Activated CD4-positive, alpha-beta T cell treated with anti-CD3 and anti-CD28 coated beads, Interleukin-2, amount 50 U/mL, for 4 hours (primary cell): ENCODE results near the gene B4GALT1.

Experiments
- DNase-seq, 2 experiments: peaks; one replicate each; pipeline ENCODE4 v3.0.0-alpha.2; 2020

Gene B4GALT1, protein sequence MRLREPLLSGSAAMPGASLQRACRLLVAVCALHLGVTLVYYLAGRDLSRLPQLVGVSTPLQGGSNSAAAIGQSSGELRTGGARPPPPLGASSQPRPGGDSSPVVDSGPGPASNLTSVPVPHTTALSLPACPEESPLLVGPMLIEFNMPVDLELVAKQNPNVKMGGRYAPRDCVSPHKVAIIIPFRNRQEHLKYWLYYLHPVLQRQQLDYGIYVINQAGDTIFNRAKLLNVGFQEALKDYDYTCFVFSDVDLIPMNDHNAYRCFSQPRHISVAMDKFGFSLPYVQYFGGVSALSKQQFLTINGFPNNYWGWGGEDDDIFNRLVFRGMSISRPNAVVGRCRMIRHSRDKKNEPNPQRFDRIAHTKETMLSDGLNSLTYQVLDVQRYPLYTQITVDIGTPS

DNA sequence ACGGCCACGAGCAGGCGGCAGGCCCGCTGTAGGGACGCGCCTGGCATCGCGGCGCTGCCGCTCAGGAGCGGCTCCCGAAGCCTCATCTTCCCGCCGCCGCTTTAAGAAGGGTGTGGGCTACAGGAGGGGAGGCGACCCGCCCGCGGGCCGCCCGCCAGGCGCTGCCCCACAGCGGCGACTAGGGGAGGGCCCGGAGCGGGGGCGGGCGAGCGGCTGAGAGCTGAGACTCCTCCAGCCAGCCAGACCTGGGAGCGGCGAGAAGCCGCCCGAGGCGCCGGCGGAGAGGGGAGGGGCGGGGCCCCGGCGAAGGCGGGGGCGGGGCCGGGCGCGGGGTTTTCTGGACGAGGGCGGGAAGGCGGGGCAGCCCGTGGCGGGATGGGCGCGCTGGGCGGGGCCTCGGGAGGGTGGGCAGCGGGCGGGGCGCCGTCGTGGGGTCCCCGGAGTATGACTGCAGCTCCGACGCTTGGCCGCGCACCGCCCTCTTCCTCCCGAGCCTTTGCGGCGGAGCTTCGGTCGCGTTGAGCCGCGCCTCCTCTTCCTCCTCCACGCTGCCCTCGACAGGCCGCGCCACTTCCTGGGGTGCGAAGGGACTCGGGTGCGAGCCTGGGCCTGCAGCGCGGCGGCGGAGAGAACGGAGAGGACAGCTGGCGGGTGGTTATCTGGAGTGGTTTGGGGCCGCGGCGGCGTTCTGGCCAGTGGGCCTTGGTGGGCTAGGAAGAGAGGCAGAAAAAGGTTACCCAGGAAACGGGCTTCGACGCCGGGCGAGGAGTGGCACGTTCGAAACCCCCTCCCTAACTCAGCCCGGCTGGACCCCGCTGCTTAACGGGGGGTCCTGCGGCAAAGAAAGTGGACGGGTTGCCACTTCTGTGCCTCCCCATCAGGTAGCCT is at the start of gene B4GALT1:
B4GALT1 (minus strand) TSS at position 253 of the 888 bp plus-strand sequence; CDS start at position 86, 167 bp downstream.
- DNase-seq = peak; percentile 95

DNA sequence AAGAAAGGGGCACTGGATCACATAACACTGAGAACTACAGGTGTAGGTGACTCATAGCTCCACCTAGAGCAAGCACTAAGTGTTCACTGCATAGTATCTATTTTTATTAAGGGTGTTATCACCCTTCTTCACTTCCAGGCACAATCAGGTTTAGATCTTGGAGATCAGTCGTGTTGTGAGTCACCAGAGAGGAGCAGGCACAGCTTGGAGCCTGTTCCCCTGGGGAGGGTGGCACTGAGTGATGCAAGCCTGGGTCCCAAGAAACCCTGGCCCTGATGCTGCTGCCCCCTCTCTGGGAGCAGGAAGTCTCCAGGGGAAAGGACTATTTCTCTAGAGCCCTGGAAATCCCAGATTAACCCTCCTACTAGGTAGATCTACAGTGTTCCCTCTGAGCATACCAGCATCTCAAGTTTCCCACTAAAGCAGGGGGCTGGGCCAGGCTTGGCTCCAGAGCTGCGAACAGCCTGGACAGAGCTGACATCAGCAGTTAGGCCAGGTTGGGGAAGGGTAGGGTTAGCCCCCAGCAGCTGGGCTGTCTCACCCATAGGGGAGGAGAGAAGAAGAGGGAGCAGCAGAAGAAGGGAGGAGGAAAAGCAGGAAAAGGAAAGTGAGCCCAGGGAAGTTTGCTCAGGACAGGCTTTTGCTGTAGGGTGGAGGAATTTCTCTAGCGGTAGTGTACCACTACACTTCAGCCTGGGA is 44.7 kb upstream of the B4GALT1 start:
- no peak for DNase-seq

DNA sequence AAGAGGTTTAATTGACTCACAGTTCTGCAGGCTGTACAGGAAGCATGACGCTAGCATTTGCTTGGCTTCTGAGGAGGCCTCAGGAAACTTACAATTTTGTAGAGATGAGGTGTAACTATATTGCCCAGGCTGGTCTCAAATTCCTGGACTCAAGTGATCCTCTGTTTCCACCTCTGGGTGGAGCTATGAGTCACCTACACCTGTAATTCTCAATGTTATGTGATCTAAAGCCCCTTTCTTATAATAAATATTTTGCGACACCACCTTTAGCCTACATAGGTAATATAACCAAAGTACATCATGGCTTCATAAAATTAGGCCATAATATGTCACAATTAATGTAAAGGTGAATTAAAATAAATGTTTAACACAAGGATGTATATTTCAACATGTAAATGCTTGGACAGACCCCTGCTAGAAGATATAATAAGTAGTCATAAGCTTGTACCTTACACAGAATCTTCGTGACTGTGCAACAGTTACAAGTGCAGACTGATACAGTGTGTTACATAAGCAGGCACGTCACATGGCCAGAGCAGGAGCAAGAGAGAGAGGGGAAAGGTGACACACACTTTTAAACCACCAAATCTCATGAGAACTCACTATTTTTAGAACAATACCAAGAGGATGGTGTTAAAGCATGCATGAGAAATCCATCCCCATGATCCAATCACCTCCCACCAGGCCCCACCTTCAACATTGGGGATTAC is 43.0 kb upstream of the B4GALT1 start:
- no peak for DNase-seq

DNA sequence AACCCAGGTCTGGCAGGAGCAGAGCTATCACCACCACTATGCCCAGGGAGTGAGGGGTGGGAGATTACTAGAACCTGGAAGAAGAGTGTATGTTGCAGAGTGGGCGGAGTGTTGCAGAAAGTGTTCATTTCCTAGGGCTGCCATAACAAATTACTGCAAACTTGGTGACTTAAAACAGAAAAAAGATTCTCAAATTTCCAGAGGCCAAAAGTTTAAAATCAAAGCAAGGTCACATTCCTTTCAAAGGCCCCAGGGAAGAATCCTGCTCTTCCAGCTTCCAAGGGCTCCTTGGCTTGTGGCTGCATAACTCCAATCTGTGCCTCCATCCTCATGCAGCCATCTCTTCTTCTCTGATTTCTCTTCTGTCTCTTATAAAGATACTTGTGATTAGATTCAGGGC is 42.3 kb upstream of the B4GALT1 start:
- no peak for DNase-seq

DNA sequence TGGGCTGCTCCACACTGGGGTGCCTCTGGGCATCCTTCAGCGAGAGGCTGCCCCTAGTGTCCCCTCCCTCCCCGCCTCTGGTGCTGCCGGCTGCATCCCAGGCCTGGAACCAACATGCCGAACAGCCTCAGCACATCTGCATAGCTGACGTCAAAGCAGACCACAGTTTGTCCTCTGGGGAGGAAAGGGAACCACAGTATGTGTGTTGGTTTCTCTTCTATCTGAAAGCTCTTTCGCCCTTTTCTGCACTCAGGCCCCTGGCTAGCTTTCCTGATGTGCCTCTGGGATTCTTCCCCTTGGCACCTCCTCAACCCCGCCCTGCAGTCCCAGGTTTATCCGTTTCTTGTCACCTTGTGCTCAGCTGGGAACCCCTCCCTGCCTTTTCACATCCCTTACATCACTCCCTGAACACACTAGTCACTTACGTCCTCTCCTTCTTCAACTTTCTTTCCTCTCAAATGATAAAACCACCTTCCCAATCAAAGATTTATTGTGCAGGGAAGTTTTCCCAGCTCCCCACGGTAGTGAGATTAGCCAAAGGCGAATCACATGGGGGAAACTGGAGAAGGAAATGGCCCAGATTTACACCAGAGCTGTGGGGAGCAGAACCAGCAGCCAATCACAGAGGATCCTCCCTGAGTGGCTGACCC is 35.5 kb upstream of the B4GALT1 start:
- no peak for DNase-seq

DNA sequence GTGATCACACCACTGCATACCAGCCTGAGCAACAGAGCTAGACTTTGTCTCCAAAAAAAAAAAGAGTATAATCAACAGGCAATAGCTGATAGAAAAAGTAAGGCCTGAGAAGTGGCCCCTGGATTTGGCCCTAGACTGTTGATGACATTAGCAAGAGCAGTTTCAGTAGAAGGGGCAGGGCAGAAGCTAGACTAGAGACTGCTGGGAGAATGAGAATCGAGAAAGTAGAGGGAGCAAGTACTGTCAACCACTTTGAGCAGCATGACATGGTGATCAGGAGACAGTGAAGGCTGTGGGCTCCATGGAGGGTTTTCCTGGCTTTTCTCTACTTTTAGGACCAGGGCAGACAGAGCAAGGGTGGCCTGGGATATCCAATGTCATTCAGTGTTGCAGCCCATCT is 34.9 kb upstream of the B4GALT1 start:
- DNase-seq = no peak

DNA sequence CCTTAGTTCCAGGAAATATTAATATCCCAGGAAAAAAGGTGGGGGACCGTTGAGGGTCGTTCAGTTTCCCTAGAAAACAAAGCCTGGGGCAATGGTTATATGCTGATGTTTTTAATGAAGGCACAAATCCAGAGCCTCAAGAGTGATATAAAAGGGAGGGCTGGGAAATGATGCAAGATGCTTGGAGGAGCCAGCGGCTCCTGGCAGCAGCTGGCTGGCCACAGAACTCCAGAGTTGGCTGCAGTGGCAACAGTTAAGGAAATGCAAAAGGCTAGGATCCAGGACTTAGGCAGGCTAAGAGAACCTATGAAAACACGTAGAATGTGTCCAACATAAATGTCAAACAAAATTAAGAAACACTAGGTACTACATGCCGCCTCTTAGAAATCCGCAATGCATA is 31.0 kb upstream of the B4GALT1 start:
- DNase-seq = no peak

DNA sequence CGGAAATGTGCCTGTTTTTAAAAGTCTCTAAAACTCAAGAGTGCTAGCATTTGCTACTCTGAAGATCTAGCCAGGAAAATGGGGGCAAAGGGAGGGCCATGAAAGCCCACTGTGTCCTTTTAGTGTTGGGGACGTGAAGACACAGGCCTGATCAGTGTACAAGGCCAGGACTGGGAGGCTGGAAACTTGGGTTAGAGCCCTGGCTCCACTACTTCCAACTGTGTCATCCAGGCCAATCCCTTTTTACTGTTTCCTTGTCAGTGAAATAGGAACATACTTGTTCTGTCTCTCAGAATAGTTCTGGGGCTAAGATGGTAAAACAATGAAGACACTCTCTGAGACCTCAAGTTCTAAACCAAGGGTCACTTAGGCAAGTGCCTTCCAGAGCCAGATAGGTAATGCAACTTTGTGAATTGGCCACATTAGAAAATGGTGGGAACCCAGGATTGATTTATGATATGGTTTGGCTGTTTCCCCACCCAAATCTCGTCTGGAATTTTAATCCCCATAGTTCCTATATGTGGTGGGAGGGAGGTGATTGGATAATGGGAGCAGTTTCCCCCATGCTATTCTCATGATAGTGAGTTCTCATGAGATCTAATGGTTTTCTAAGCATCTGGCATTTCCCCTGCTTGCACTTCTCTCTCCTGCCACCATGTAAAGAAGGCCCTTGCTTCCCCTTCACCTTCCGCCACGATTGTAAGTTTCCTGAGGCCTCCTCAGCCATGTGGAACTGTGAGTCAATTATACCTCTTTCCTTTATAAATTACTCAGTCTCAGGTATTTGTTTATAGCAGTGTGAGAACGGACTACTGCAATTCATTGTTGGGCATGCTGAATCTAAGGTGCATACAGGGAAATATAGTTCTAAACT is 30.4 kb upstream of the B4GALT1 start:
- no peak for DNase-seq

DNA sequence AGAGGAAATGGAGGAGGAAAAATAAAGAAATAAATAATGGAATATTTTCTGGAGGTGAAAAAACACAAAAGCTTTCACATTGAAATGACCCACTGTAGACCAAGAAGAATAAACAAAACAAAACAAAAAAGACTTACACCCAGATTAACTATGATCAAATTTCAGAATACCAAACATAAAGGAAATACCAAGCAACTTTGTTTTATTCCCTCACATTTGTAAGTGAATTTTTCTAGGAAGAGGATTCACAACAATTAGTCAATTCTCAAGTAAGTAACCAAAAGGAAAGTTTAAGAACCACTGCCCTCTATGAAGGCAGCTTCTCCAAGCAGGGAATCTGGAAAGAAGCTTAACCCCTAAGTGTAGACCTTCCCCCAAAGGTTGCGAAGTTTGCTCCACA is 29.6 kb upstream of the B4GALT1 start:
- no peak for DNase-seq

DNA sequence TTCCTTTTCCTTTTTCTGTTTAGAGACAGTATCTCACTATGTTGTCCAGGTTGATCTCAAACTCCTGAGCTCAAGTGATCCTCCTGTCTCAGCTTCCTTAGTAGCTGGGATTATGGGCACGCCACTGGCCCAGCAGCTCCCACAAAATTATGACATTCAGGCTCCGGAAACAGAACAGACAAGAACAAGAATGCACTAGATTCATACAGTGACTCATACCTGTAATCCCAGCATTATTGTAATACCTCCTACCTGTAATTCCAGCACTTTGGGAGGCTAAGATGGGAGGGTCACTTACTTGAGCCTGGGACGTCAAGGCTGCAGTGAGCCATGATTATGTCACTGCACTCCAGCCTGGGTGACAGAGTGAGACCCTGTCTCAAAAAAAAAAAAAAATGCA is 26.7 kb upstream of the B4GALT1 start:
- DNase-seq = no peak

DNA sequence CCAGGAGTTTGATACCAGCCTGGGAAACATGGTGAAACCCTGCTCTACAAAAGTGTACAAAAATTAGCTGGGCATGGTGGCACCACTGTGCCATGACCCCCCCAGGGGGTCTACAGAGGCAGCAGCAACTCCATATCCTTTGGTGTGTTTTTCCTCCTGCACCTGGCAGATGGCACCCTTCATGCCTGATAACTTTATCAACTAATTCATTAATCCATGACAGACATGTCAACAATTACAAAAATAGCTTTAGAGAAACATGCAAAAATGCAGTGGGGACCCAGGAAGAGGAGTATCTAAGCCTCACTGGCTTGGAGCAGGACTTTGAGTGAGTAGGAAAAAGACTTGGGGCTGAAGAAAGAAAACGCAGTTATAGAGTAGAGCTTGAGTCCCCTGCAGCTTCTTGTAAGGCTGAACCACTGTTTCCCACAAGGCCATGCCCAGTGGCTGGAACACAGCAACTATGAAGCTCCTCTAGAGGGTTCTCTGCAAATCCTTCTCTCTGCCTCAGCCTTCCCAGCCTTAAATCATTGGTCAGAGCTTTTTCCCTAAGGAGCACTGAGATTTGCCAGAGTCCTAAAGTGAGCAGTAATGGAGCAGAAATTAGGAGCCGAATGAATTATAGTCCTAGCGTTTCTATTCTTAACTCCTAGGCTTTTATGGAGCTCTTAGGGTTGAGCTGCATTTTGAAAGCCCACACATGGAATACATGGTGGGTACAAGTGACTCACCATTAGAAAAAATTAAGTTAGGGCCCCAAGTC is 25.5 kb upstream of the B4GALT1 start:
- no peak for DNase-seq

DNA sequence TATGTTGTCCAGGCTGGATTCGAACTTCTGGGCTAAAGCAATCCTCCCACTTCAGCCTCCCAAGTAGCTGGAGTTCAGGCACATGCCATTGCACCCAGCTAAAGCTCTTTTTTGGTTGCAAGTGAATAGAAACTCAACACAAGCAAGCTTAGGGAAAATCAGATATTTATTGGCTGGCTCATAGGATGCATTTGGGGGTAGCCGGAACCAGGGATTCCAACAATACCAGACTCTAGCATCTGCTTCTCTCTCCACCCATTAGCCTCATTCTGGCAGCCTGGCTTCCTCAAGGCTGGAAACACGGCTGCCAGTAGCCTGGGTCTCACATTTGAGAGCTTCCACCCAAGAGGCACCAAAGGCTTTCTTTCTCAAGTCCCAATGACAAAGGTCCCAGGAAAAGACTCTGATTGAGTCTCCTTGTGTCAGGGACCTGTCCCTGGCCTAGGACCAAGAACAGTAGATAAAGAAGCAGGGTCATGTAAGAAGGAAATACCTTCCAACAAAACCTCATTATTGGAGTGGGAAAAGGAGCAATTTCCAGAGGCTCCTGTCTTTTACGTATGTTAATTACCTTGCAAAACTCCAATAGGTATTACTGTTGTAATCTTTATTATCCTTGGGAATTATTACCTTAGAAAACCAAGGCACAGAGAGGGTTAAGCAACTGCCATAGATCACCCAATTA is 23.0 kb upstream of the B4GALT1 start:
- DNase-seq = no peak

DNA sequence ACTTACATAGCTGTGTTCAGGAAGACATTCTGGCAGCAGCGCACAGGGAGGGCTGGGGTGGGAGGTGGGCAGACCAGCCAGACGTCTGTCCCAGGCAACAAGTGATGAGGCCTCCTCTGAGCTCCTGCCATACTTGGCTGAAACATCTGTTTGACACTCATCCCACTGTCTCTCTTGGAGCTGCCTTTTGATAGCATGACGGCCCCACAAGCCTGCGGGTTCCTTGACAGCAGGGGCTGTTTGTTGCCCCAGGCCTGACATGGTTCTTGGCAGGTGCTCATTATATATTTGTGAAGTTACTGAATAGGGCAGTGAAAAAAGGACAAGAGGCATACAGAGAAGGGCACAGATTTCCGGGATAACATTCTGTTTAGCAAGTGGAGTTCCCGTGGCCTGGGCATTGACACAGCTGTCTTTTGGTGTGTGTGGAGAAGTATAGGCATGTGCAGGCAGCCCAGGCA is 22.2 kb upstream of the B4GALT1 start:
- DNase-seq = no peak

DNA sequence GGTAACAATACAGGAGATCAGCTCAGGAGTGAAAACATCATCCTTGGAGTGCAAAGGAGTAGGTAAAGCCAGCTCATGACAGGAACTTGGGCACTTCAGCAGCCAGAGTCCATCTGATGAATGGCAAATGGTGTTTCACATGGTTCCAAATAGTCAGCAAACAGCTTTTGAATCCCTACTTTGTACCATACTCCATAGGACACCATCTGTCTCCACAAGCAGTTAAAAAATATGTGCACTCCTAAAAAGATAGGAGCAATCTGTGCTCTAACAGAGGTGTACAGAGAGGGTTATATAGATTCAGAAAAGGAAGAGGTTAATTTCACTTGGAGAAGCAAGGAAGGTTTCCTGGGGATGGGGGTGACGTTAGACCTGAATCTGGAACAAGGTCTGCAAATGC is 21.6 kb upstream of the B4GALT1 start:
- no peak for DNase-seq

DNA sequence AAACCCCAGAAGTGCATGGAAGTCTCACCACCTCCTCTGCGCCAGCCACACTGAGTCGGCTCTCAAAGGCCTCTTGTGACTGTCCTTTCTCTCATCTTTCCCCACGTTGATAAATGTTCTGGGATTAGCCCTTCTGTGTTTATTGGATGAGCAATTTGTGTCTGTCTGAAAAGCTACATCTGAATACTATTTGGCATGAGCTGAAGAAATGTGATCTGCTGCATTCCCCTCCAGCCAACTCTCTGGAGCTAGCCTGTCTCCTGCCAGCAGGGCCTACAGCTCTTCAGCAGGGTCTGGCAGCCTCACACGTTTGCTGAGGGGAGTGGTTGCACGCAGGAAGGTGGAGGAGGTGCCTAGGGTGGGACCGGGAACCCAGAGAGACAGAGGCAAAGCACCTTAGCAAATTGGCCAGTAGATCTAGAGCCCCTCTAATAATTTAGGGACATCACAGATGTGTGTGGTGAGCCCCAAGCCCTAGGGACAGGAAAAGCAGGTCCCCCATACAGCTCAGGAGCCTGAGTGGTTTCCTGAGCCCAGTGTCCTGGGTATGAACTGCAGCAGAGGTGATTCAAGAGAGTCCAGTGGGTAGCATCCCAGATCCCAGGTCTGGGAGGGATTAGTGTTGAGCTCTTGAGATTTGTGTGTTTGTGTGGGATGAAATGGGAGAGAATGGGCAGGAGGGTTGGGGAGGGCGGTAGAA is 20.5 kb upstream of the B4GALT1 start:
- no peak for DNase-seq

DNA sequence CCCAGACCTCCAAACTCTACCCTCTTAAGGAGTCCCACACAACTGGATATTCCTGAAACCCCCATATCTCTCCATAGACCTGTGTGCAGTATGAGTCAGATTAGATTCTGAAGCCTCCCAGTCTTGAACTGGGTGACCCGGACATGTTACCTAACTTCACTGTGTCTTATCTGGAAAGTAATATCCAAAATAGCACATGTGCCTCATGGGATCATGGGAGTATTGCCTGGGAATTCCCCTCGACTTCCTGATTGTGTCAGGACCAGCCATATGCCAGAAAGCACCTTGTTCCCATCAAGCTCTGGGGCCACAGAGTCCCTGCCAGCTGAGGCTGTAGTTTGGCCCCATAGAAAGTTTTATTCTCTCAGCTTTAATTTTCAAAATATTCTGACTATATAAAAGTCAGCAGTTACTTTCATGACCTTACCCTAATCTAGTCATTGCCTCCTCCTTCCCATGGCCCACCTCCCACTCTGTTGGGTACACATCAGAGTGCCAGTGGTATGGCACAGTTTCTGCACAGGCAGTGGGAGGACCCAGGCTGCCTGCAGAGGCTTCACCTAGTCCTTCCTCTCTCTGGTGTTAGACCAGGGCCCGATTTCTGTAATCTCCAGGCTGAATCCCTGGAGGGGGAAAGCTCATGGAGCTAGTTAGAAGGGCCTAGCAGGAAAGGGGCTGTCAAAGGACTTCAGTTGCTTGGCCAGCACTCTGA is 19.5 kb upstream of the B4GALT1 start:
- DNase-seq = no peak

DNA sequence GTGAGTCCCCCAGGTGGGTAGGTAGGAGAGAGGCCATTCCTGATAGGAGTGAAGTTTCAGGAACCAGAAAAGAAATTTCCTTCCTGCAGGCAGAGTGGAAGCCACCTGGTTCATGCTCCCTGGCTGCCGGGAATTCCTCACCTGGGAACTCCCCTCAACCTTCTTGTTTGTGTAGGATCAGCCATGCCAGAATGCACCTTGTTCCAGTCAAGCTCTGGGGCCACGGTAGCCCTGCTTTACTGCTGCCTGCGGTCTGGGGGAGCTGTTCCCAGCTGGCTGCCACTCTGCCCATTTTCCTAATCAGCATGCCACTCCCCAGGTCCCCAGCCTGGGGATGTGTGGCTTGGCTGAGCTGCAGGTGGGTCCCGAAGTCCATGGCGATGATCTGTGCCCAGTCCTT is 18.7 kb upstream of the B4GALT1 start:
- DNase-seq = no peak

DNA sequence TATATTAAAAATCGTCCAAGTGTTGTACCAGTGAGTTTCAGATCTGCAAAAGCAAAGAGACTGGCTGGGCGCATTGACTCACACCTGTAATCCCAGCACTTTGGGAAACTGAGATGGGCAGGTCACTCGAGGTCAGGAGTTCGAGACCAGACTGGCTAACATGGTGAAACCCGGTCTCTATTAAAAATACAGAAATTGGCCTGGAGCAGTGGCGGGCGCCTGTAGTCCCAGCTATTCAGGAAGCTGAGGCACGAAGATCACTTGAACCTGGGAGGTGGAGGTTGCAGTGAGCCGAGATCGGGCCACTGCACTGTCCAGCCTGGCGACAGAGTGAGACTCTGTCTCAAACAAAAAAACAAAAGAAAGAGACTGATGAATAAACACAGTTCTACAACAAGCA is 18.3 kb upstream of the B4GALT1 start:
- no peak for DNase-seq
